Islet of Langerhans (tissue), 1 donor: ENCODE data around the gene ZMYND8.
"Not testable (repeated sequence)": the region's sequence is repeated elsewhere in the genome, so short reads cannot be mapped to it uniquely, and the experiment has no call there.

Experiments used
- FAIRE-seq: peaks from one replicate; lab custom pipeline; 2011; peaks lifted over from hg19 to GRCh38; lab: Jason Lieb, UNC

The ZMYND8 gene

DNA sequence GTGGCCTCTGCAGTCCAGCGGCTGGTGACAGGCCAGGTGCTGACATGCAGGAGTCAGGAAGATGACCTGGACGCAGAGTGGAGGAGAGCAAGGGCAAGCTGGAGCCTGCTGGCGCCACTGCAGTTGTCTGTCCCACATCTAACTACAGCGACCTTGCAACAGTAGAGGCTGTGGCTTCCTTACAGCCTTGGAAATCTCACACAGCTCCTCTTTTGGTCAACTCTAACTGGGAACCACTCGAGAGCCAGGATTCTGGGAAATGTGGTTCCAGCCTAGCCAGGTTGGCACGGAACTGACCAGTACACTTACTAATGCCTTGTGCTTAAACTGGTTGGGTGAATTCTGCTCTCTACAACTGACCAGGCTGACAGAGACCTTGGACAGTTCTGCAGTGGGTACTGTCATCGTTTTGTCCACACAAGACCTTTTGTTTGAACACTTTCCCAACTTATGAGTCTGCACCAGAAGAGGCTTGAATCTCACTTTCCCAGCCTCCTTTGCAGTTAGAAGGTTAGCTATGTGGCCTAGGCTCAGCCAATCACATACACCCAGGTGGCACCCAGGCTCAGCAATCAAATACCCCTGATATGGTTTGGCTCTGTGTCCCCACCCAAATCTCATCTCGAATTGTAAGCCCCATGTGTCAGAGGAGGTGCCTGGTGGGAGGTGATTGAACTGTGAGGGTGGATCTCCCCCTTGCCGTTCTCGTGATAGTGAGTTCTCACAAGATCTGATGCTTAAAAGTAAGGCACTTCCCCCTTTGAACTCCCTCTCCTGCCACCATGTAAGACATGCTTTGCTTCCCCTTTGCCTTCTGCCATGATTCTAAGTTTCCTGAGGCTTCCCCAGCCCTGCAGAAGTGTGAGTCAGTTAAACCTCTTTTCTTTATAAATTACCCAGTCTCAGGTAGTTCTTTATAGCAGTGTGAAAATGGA is 153.5 kb downstream of the ZMYND8 start:
- no peak for FAIRE-seq

- no peak for FAIRE-seq
Observed at GRCh38 chr20:47201074-47201730, 155.3 kb downstream of the ZMYND8 start.

- FAIRE-seq = no peak
Observed at GRCh38 chr20:47198996-47199552, 157.4 kb downstream of the ZMYND8 start.

- no peak for FAIRE-seq
Observed at GRCh38 chr20:47198254-47198671, 158.2 kb downstream of the ZMYND8 start.

DNA sequence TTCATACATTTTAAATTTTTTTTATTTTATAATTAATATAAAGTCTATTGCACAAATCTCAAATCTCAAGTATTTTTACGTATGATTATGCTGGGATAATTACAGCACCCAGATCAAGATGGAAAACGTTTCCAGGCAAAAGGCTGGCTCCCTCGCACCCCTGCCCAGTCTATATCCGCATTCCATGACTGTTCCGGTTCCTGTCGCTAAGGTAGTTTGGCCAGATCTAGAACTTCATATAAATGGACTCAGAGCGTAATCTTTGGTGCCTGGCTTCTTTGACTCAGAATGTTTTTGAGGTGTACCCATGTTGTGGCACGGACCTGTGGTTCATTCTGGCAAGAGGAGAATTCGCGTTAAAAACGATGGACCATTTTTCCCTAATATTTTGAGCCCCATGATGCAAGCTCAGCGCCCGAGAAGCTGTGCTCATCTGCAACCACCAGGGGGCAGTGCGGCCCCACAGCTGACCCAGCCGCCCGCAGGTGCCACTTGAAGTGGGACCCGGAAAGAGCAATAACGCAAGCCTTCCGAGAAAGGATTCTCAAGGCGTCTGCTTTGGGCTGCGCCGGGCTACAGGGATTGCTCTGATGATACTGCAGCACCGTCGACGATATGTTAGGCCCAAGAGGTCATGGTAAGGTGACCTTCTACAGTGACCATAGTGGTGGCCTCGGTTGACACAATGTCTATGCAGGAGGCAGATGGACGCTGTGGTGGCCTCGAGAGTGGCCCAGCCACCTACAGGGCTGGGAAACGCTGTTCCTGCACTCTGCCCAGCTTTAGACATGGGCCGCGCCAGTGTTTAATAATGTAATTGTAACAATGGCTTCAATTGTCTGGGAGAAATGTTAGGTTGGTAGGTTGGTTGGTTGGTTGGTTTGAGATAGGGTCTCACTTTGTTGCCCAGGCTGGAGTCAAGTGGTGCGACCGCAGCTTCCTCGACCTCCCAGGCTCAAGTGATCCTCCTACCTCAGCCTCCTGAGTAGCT is 160.1 kb downstream of the ZMYND8 start:
- no peak for FAIRE-seq

GRCh38 chr20:47195573-47195972 is 160.9 kb downstream of the ZMYND8 start:
- no peak for FAIRE-seq

DNA sequence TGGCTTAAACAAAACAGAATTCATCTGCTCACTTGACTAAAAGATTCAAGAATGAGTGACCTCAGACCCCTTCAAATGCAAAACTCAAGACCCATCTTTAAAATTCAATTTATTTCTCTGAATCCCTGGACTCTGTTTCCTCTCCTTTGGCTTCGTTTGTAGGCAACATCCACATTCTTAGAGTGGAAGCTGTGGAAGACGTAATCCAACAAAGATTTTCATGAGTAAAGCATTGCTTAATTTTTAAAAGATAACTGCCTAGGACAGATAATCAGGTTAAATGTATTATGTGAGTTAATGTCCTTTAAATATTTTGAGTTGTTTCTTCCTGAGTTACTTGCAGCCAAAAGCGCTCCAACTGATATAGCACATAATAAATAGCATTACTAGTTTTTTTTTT is 164.5 kb downstream of the ZMYND8 start:
- FAIRE-seq = no peak

DNA sequence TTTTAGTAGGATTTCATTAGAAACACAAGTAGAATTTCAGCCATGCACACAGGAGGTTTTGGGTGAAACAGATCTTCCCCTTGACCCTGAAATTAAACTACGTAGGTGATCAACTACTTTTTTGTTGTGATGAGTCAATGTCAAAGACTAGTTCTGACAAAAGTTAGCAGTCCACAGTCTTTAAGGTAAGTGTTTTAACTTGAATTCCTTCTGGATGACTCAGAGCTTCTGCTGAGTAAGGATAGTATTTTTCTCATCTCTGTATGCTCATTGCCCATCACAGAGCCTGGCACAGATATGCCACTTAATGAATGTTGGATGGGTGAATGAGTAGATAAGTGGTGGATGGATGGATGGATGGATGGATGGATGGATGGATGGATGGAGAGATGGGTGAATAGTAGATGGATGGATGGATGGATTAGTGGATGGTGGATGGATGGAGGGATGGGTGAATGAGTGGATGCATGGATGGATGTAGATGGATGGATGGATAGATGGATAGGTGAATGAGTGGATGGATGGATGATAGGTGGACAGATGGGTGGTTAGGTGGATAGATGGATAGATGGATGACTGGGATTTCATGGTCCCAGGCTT is 165.3 kb downstream of the ZMYND8 start:
- no peak for FAIRE-seq

GRCh38 chr20:47189060-47189459 is 167.4 kb downstream of the ZMYND8 start:
- no peak for FAIRE-seq

GRCh38 chr20:47188540-47188939 is 168.0 kb downstream of the ZMYND8 start:
- FAIRE-seq = no peak

DNA sequence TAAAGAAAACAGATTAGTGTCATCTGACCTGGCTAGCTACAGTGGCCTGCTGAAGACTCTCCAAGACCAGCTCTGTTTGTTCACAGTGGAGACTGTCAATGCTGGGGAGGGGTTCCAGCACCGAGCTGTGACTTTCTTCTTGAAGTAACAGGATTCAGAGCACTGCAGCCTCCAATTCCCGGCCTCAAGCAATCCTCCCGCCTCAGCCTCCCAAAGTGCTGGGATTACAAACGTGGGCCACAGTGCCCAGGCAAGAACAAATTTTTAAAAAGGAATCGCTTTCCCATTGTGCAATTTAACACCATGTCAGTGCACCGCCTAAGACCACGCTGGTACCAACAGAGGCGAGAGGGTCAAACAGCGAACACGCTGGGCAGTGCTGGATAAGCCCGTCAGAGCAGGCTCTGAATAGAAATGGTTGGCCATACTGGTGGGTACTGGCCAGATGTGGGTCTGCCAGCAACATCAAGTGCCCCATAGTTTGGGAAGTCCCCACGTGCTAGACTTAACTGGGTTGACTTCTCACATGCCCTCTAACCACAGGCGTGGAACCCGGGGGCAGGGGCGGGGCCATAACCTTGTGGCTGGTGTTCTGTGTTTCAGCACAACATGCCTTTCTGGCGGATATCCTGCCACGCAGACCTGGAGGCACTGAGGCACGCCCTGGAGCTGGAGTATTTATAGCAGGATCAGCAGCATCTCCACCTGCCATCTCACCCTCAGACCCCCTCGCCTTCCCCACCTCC is 168.9 kb downstream of the ZMYND8 start:
- FAIRE-seq = no peak

- FAIRE-seq = no peak
Observed at GRCh38 chr20:47183367-47183766, 173.1 kb downstream of the ZMYND8 start.

DNA sequence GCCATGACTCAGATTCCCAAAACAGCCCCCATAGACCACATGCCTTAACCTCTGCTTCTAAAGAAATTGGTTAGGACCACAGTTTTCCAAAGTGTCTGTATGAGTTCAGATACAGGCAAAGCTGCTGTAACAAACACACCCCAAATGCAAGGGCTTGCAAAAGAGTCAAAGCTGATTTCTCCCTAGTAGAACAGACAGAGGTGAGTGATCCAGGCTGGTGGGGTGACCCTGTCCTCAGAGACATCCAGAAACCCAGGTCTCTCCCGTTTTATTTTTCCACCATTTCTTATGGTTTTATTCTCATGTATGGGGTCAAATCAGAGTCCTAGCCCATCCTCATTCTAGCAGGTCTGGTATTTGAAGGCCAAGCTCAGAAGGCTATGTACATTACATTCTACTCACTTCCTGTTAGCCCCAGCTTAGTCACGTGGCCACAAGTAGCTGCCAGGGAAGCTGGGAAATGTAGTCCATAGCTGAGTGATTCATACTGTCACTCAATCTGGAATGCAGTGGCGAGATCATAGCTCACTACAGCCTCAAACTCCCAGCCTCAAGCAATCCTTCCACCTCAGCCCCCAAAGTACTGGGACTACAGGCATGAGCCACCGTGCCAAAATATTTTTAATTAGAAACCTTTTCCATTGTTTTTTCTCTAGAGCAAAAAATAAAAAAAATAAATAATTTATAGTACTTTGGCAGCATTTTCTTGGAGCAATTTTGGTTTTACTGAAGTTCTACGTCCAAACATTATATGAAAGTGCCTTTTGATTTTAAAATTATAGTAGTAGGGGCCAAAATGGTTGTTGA is 175.2 kb downstream of the ZMYND8 start:
- FAIRE-seq = no peak

- no peak for FAIRE-seq
Observed at GRCh38 chr20:47179267-47179666, 177.2 kb downstream of the ZMYND8 start.

GRCh38 chr20:47178851-47179250 is 177.6 kb downstream of the ZMYND8 start:
- no peak for FAIRE-seq

- FAIRE-seq = no peak
Observed at GRCh38 chr20:47178277-47178676, 178.2 kb downstream of the ZMYND8 start.

DNA sequence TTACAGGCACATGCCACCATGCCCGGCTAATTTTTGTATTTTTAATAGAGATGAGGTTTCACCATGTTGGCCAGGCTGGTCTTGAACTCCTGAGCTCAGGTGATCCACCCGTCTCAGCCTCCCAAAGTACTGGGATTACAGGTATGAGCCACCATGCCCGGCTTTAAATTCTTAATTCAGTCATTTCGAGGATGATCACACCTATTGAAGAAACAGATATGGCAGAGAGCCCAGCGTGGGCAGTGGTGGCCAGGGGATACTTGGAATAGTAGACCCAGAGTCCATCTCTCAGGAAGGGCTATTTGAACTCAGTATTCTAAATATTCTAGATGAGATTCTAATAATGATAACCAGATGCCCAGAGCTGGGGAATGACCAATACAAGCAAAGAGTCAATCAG is 180.3 kb downstream of the ZMYND8 start:
- not testable (repeated sequence) for FAIRE-seq

DNA sequence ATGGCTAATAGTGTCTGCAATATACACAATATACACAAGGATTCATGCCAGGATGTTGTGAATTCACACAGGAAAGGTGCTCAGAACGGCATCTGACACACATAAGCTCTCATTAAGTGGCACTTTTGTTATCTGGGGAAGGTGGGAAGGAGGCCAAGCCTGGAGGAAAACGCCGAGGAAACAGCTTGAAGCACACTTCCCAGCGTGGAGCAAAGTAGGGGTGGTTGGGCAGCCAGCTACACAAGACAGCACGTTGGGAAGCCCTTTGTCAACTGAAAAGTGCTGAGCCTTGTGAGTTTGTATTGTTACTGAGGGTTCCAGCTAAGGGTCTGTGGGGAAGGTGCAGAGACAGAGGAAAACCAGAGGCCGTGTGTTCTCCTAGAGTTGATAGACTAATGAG is 181.0 kb downstream of the ZMYND8 start:
- no peak for FAIRE-seq

GRCh38 chr20:47174456-47175243 is 181.8 kb downstream of the ZMYND8 start:
- FAIRE-seq = no peak
